Ammon's horn (tissue), 1 donor: Measurements from ENCODE around the gene HLTF.

Experiments
- DNase-seq: peaks from one replicate; pipeline ENCODE4 v3.0.0-alpha.2; 2016; ENCODE audit warnings: low spot score

HLTF gene

GRCh38 chr3:149018247-149018646 lies 68.1 kb downstream of the HLTF start:
- no peak for DNase-seq

- DNase-seq, result no peak
Observed at GRCh38 chr3:149016669-149017541, 69.4 kb downstream of the HLTF start.

GRCh38 chr3:149016242-149016641 lies 70.1 kb downstream of the HLTF start:
- no peak for DNase-seq

- no peak for DNase-seq
Observed at GRCh38 chr3:149015393-149015792, 70.9 kb downstream of the HLTF start.

- no peak for DNase-seq
Observed at GRCh38 chr3:149013726-149014125, 72.6 kb downstream of the HLTF start.

GRCh38 chr3:149011676-149012075 lies 74.7 kb downstream of the HLTF start:
- DNase-seq, result no peak

- DNase-seq, result no peak
Observed at GRCh38 chr3:149010966-149011365, 75.4 kb downstream of the HLTF start.

GRCh38 chr3:149010504-149010951 lies 75.8 kb downstream of the HLTF start:
- no peak for DNase-seq

GRCh38 chr3:149009732-149010131 lies 76.6 kb downstream of the HLTF start:
- no peak for DNase-seq

- DNase-seq, result no peak
Observed at GRCh38 chr3:149007567-149008257, 78.6 kb downstream of the HLTF start.

GRCh38 chr3:149005416-149005815 lies 80.9 kb downstream of the HLTF start:
- DNase-seq, result no peak

GRCh38 chr3:149004622-149005021 lies 81.7 kb downstream of the HLTF start:
- peak; percentile 35 for DNase-seq

- DNase-seq, result no peak
Observed at GRCh38 chr3:149003653-149004305, 82.6 kb downstream of the HLTF start.

- DNase-seq, result no peak
Observed at GRCh38 chr3:149001727-149002126, 84.6 kb downstream of the HLTF start.

GRCh38 chr3:149000206-149000745 lies 86.1 kb downstream of the HLTF start:
- DNase-seq, result no peak

- no peak for DNase-seq
Observed at GRCh38 chr3:148999806-149000205, 86.5 kb downstream of the HLTF start.

- no peak for DNase-seq
Observed at GRCh38 chr3:148998715-148999423, 87.5 kb downstream of the HLTF start.

GRCh38 chr3:148998297-148998696 lies 88.0 kb downstream of the HLTF start:
- no peak for DNase-seq

- DNase-seq, result no peak
Observed at GRCh38 chr3:148997623-148998022, 88.7 kb downstream of the HLTF start.

- no peak for DNase-seq
Observed at GRCh38 chr3:148992635-148993255, 93.6 kb downstream of the HLTF start.

- DNase-seq, result peak; percentile 20
Observed at GRCh38 chr3:148992027-148992634, 94.2 kb downstream of the HLTF start.
